ENCODE data around the gene SP110. TPM values are rescaled to one million over a fixed set of nuclear protein-coding genes. Genes with fewer than 3 reads are reported as not detected.

SP110 gene
- 9.1 TPM for total RNA-seq

DNA sequence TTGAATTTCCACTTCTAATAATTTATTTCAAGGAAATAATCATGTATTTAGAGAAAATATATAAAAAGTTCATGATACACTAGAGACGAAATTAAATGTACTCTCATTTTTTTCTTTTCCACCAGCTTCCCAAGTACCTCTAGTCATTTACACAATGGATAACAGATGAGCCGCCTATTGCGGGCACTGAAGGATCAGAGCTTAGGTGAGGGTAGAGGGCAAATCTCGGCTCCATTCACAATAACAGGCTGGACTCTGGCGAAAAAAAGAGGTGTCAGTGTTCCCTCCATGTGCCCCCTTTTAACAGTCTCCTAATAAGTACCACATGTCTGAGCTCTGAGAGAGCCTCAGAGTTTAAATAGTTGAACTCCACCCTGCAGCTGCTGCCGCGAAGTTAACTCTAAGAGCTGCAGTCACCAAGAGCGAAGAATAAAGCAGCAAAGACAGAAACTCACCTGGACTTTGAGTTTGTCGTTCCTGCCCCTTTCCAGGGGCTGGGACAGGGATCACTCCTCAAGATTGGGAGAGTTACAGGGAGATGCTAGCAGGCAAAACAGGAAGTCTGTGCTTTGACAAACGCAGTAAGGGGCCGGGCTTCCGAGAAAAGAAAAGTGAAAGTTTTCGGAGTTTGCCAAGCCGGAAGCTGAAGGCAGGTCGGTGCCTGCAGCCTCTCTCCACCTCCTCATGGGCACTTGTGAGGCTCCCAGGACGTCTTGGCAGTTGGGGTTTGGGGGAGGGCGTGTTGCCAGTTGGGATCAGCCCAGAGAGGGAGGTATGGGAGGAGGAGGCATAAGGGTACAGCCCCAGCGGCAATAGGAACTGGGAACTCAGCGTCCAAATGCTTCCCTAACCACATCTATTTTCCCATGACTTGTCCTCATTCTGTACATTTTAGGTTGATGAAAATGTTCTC lies at the start of gene SP110:
Gene SP110, minus strand, starts transcription at position 566 of the 913 bp plus-strand sequence. CDS start 3,057 bp downstream, outside the sequence.
- peak; percentile 91 for ATAC-seq

DNA sequence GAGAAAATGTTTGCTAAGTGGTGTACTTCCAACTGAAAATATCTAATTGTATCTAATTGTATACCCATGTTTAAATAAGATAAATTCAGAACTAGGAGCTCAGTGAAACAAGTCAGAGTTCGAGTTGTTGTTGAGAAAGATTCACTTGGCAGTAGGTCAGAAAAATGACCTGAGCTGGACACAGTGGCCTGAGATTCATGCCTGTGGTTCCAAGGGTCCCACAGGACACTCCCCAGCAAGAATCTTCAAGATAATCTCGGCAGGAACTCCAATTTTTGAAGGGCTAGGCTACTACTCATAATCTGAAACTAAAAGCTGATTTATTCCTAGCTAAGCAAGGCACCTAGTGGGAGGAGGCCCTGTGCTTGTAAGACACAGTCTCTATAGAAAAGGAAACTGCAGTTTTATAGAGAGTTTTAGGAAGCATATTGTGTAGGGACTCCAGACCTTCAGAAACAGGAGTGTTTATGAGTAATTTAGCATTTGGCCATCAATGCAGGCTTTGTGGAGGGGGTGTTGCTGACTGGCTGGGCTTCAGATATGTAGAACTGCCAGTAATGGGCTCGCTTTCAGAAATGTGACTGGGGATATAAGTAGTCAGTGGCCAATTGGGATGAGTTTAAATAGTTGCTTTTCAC lies 48.9 kb upstream of the SP110 start:
- ATAC-seq: no peak

DNA sequence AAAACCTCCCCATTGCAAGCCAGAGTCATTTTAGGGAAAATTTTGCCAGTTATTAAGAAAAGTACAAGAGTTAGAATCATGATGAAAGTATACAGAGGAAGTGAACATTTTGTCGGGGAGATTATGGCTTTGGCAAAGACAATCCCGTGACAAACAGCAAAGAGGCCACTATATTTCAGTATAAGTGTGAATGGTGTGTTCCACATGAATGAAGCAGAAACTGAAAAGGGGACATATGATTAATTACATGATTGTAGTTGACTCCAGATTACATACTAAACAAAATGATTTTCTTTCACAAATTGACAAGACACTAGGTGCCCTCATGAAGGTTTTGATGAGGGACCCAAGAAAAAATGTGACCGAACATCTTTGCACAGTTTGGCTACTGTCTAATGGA lies 47.8 kb upstream of the SP110 start:
- no peak for ATAC-seq

DNA sequence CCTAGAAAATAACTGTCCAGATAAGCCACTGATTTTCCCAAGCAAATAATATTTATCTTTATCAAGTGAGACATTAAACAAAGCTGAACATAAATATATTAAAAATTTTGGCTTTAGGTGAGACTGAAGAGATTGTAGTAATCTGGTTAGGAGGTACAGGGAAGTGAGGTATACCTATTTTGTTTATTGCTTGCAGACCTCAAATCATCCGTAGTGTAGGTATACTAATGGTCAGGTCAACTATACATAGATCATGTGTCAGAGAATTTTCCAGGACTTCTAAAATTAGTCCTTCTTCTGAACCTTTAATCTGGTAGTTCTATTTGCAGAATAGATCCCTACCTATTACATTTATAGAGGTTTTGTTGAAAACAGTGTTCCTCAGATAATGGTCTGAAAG lies 47.3 kb upstream of the SP110 start:
- ATAC-seq: no peak

DNA sequence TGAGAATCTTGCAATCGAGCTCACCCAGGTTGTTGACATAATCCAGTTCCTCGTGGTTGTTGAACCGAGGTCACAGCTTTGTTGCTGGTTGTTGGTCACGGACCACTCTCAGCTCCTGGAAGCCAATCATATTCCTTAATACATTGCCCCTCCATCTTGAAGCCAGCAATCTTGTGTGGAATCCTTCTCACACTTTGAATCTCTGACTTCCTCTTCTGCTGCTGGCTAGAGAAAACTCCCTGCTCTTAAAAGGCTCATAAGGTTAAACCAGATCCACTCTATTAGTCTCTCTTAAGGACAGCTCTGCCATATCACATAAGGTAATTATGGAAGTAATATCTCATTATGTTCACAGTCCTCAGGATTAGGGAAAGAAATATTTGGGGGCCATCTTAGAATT lies 46.9 kb upstream of the SP110 start:
- no peak for ATAC-seq

DNA sequence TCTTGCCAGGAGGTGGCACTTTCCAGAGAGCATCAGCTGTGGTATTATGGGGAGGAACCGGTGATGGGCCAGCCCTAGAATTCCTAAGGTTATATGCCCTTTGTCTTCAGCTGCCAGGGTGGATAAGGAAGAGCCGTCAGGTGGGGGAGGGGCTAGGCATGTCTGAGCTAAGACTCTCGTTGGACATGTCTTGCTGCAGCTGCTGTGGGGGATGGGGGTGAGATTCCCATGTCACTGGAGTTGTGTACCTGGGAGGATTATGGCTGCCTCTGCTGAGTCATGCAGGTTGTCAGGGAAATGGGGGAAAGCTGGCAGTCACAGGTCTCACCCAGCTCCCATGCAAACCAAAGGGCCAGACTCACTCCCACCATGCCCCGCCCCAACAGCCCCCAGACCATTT lies 45.2 kb upstream of the SP110 start:
- ATAC-seq: peak; percentile 89

DNA sequence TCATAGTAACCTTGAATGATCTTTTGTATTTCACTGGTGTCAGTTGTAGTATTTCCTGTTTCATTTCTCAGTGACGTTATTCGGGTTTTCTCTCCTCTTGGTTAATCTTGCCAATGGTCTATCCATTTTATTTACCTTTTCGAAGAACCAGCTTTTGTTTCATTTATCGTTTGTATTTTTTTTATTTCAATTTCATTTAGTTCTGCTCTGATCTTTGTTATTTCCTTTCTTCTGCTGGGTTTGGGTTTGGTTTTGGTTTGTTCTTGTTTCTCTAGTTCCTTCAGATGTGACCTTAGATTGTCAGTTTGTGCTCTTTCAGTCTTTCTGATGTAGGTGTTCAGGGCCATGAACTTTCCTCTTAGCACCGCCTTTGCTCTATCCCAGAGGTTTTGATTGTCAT lies 42.5 kb upstream of the SP110 start:
- no peak for ATAC-seq

DNA sequence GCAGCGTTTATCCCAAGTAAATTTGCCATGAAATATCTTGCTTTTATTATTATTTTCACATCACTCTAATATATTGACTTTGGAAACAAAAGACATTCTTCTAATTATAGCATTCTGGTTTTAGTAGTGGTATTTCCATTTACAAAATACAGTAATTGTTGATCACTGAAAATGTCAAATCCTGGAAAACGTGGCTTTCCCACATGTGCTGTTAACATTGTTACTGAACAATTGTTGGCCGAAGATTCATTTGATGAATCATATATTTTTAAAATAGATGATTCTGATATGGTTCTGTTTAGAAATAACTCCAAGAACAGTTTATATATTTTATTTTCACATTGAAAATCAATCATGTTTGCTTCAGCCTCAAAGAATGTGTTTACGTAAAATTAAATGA lies 38.7 kb upstream of the SP110 start:
- ATAC-seq: no peak

DNA sequence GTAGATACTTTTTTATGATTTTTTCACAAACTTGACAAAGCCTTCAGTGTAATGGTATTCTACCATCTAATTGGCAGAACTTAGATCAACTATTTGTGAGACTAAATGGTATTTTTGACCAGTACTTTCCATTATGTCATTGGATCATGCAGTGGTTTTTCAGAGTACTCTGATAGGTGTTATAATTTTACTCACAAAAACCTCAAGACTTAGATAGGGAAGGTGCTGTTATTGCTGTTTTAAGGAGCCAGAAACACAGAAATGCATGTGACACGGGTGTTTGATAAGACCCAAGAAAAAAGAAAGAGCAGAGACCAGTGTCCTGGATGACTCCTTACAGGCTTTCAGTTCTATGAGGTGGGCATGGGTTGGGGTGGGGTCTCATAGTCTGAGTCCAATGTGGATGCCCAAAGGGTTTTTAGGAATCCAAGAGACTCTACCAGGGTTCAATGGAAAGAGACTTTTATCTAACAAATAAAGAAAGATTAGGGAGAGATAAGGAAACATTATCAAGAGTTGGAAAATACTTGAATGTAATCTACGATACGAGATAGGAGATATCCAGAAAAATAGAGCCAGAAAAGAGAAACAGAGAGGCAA lies 37.0 kb upstream of the SP110 start:
- no peak for ATAC-seq

DNA sequence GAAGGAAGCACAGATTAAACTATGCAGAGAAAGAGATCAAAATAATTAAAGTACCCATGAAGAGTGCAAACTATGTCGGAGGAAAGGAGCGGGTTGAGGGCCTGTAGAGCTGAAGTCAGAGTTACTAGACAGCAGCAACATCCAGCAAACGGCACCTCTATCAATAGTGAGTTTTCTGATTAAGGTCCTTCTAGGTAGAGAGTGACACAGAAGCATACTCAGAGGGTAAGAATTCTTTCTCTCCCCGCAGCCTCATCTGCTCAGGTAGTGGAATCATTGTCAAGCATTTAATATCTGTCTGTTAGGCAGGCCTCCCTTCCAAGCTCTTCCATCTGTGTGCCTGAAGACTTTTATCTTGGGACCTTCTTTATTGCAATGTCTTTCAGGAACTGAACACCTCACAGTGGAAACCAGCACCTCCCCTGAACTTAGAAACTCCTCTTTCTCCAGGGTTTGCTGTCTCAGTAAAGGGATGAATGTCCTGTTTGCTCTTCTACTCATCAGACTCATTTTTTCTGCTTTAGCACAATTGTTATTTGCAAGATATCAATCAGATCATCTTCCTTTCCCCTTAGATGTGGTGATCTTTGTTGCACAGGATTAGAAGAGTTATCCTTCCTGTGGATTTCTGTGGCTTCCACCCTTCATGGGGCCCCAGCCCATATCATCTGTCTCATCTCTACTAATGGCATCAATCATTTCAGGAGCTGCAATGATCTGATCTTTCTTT lies 34.5 kb upstream of the SP110 start:
- no peak for ATAC-seq

DNA sequence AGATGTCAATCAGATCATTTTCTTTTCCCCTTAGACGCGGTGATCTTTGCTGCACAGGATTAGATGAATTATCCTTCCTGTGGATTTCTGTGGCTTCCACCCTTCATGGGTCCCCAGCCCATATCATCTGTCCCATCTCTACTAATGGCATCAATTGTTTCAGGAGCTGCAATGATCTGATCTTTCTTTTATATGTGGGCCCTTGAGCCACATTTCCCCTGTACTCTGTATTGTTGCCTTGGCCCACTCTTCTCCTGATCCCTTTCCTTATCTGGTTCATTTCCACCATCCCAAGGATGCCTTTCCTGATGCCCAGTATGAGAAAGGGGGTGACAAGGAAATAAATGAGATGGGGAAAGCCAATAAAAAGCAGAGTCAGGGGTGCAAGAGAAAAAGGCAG lies 30.4 kb upstream of the SP110 start:
- ATAC-seq: no peak

DNA sequence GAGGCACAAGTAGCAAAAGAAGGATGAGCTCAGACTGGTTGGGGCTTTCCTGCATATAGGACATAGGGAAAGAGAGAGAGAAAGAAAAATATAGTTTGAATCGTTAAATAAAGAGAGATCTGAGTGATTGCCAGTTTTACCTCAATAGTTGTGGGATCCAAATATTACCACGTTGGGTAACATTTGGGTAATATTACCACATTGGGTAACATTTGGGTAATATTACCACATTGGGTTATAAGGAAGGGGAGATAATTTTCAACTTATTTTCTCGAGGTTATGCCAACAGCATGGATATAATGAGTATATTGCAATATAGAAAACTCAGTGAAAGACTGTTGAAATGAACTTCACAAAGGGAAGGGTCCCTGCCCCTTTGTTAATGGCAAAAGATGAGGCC lies 26.4 kb upstream of the SP110 start:
- ATAC-seq: no peak

DNA sequence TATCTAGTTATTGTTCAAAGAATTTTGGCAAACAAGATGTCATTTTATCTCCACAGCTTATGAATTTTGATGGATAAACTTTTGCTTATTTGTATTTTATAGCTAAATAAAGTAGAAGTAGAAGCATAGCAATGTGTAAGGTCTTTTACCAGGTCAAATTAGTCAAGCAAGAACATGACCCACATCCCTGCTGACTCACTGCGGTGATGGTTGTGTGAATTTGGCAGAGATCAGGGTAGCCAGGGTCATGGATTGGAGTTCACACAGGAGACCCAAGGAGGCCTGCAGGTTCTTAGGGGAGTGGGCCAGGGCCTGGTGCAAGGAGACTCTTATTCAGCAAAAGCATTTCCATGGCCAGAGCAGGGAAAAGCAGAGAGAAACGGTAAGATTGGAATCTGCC lies 24.4 kb upstream of the SP110 start:
- ATAC-seq: no peak

DNA sequence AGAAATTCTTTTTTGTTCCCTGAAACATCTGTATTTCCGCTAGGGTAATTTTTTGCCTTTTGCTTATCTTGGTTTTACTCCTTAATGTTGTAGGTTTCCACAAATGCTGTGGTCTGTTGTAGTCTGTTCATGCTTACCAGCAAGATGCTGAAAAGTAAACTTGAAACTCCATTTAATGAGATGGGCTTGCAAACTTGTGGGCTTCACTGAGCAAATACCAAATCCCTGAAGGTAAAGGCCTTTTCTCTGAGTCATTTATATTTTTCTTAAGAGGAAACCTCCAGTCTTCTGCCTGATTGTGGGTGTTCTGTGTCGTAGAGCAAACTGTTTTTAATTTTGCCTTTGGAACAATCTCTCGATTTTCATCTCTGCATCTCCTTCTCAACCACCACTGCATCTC lies 15.1 kb upstream of the SP110 start:
- ATAC-seq: no peak

DNA sequence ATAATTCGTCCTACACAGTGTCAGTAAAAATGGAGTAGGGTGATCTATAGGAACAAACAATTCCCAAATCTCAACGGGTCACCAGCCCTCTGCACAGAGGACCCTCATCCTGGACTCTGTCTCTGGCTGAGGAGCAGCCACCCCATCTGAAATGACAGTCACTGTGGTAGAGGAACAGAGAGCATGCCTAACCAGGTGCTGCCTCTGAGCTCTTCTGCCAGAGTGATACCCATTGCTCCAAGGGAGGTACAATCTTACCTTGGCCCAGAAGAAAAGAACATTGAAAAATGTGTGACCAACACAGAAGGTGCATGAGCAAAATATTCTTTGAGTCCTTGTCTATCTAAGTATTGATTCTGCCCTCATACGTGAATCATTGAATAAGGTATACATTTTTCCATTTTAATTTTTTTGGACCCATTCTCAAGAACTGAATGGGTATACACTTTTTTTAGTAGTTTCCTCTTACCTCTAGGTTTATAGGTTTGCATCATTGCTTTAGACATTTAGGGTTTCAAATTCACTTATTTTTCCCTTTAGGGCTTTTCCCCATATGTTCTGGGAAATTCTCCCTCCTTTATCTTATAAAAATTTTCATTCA lies 14.4 kb upstream of the SP110 start:
- ATAC-seq: no peak

DNA sequence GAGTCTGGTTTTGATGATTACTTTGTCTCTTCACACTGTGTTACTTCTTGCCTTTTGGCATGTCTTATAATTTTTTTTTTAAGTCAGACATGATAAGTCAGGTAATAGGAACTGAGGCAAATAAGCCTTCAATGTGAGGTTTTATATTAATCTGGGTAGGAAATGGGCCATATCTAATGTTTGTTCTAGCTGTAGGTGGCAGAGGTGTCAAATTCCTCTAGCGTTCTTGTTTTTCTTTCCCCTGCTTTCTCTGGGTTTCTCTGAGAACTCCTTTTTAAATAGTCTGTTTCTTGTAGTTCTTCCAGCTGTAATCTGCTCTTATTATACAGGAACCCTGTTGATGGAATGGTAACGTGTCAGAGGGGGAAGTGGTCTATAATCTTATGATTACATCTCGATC lies 11.5 kb upstream of the SP110 start:
- ATAC-seq: no peak

DNA sequence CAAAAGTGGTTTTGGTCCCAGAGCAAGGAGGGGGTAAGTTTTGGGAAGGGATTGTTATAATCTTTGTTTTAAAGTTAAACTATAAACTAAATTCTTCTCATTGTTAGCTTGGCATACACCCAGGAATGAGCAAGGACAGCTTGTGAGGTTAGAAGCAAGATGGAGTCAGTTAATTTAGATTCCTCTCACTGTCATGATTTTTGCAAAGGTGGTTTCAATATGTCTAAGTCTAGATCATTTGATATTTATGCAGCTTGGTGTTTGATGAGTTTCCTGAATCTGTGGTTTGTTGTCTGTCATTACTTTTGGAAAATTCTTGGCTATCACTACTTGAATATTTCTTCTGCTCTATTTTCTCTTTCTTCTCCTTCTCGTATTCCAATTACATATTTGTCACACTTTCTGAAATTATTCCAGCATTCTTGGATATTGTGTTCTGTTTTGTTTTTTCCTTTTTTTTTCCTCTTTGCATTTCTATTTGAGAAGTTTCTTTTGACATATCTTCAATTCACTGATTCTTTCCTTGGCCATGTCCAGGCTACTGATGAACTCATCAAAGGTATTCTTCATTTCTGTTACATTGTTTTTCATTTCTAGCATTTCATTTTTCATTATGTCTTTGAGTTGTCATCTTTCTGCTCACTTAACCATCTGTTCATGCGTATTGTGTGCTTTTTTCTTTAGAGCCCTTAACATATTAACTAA lies 10.9 kb upstream of the SP110 start:
- no peak for ATAC-seq

DNA sequence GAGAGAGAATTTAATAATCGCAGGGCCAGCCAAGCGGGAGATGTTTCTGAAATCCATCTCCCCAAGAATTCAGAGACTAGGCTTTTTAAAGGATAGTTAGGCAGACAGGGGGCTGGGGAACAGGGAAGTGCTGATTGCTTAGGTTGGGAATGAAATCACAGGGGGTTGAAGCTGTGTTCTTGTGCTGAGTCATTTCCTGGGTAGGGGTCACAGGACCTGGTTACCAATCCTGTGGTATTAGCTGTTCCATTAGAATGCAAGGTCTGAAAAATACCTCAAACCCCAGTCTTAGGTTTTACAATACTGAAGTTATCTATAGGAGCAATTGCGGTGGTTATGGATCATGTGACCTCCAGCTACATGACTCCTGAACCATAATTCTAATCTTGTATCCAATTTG lies 10.3 kb upstream of the SP110 start:
- ATAC-seq: no peak

DNA sequence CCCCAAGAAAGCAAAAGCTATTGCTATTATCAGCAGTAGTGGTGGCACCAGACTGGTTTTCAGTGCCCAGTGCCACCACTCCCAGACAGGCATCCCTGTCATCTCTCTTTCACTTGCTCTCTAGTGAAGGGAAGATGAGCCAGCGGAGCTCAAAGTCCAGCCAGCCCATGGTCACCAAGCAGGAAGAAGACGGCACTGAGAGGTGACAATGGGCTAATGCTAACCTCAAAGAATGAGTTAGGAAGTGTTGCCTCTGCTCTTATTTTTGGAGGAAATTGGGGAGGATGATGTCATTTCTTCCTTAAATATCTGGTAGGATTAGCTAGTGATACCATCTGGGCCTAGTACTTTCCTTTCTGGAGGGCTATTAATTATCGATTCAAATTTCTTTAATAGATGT lies 7.4 kb upstream of the SP110 start:
- no peak for ATAC-seq

DNA sequence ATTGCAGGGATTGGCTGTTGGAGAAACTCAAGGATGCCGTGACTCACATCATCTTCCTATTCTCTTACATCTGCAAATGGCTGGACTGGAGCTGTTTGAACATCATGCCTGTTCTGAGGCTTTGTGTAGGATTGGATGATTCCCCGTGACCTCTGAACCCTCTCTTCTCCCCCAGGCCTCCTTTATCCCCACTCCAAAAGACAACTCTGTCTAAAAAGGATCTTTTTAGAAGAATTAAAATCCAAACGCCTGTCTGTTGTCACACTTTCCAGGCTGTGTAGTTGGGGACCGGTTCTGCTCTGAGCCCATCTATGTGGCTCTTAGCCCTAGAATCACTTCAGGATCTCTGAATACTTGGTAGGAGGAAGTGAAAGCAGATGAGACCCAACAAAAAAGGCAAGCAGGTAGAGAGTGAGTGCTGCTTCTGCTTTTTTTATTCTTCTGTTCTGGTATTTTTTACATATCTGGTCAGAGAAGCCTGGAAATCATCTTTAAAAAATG lies 6.3 kb upstream of the SP110 start:
- peak; percentile 42 for ATAC-seq

DNA sequence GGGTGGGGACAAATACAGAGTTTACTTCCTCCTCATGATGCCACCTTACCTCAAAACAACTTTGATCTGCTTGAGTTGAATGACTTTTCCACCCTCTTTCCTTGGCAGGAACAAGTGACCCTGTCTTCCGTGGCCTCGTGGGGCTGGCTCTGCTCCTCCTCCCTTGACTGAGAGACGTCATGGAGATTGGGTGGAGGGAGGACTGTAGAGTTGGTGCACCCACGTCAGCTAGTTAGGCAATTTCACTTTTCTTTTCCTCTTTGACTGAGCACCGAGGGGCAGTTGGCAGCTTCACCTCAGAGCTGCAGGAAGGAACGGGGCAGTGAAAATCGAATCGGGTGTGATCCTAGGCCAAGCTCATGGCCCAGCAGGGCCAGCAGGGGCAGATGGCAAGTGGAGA lies 5.7 kb upstream of the SP110 start, which contains the start of gene SP140:
Gene SP140, plus strand, starts transcription at position 251 of the 400 bp plus-strand sequence. Its CDS starts 109 bp downstream, at position 360.
- ATAC-seq: peak; percentile 68

DNA sequence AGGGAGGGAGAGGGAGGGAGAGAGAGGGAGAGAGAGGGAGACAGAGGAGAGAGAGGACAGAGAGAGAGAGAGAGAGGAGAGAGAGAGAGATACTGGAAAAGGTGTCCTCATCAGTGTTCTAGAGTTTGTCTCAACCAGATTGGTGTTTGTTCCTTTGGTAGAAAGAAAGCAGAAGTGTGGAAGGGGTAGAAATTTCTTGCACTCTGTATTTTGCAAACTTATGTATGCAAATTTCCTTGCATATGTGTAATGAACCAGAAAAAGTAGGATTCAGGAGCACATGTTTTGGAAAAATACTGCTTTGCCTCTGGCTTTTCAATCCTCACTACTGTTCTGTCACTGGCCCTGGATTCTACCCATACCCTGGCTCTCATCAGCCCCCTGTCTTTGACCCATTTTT lies 4.7 kb upstream of the SP110 start:
- no peak for ATAC-seq
